Activated CD4-positive, alpha-beta T cell treated with anti-CD3 and anti-CD28 coated beads, Interleukin-2, Interleukin-4, amounts not matched to agents 100 ng/mL and 50 ng/mL, durations not matched to agents 16 hours and 8 hours (primary cell): ENCODE results near the gene CAPN7.

Experiments used
- DNase-seq: peaks from one replicate; pipeline ENCODE4 v3.0.0-alpha.2; 2020; ENCODE audit warnings: low spot score

The CAPN7 gene

DNA sequence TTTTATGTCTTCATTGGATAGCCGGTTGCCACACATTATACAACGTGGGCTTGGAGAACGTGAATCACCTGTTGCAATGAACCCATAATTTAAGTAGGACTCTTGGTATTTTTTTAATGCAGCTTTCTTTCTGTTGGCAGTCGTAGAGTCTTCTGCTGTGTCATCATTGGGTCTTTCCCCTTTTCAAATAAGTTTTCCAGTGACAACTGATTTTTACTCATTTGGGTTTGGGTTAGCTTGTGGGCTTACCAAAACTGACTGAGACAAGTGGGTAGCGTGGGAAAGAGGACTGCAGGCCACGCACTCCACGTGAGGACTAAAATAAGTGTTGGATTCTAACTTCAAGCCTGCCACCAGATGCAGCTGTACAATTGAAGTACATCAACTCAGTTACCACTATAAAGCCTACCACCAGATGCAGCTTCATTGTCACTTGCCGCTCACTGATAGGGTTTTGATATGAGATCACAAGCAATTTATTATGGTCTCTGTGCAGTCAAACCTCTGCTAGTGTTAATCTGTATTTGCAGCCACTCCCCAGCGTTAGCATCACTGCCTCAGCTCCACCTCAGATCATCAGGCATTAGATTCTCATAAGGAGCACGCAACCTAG is 6.4 kb upstream of the CAPN7 start:
- no peak for DNase-seq

DNA sequence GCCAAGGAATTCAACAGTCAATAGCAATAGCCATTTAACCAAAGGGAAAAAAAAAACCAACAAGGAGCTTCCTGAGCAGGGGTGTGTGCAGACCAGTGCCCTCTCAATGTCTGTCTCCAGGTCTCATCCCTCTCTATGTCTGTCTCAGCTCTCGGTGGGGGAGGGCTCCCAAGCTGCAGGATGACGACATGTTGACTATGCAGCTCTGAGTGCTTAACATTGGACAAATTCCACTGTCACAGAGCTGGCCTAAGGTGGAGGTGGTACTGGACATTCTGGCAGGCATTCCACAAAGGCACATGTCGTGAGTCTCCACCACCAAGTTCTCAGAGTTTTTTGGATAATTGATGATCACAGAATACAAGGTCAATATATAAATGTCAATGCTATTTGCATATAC is 2.0 kb upstream of the CAPN7 start:
- DNase-seq, result no peak

DNA sequence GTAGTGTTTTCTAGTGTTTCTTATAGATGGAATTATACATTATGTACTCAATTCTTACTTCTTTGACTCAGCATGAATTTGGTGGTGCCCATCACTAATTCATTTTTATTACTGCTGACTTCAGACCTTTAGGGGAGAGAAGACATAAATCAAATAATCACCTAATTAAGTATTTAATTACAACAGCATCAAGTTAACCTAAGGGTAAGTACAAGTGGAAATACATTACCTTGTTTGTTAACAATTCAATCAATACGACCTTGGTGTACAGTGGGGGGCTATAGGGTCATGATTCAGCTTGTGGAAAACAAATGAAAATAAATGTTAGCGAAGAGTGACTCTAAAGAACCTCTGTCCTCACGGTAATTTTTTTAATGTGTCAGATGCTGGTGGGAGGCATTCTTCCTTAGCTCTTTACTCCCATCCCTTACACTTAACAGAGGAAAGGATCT is 538 bp upstream of the CAPN7 start:
- DNase-seq, result no peak

DNA sequence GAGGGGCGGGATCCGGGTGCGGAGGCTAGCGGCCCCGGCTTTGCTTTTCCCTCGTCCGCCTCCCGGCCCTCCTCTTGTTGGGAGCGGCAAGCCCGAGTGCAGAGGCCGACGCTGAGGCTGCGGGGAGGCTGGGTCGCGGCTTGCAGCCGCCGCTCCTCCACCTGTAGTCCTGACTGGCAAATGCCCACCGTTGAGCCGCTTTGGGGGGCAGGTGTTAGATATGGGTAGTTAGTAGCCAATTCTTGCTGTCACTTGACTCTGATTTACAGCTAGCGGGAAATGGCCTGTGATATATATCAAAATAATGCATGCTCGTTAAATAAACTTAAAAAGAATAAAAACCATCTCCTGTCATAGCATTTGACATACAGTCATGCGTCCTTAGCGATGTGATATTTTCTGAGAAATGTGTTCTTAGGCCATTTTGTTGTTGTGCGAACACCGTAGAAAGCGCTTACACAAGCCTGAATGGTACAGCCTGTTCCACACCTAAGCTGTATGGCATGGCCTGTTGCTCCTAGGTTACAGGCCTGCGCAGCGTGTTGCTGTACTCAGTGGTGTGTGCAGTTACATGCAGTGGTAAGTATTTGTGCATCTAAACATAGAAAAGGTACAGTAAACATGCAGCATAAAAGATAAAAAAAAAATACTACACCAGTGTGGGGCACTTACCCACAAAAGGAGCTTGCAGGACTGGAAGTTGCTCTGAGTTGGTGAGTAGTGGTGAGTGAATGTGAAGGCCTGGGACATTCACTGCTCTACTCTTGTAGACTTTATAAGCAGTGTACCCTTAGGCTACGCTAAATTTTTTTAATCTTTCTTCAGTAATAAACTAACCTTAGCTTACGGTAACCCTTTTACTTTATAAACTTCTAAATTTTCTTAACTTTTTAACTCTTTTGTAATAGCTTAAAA is 873 bp downstream of the CAPN7 start:
- DNase-seq, result peak; percentile 33

DNA sequence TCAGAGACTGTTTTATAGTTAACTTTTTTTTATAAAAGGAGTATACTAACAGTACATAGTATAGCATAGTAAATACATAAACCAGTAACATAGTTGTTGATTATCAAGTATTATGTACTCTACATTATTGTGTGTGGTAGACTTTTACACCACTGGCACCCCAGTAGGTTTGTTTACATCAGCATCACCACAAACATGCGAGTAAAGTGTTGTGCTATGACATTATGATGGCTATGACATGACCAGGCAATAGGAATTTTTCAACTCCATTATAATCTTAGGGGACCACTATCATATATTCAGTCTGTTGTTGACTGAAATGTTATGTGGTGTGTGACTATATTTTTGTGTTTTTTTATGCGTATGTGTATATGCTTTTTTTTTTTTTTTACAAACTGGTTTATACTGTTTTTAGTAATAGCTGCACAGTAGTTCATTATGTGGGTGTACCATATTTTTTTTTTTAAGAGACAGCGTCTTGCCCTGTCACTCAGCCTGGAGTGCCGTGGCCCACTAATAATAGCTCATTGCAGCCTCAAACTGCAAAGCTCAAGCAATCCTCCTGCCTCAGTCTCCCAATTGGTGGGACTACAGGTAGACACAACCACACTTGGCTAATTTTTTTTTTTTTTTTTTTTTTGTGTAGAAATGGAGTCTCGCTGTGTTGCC is 1.9 kb downstream of the CAPN7 start:
- no peak for DNase-seq

DNA sequence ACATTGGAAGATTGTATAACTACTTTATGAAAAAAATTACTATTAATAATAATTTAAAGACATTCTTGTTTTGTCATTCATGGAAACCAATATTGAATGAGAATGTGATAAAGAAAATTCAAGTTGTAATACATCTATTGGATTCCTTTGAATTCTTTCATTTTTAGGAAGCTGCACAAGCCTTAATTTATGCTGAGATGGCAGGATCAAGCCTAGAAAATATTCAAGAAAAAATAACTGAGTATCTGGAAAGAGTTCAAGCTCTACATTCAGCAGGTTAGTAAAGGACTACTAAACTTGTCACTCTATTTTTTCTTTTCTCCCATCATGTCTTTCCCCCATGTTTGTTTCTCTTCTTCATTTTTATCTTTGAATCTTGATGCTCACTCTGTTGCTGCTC is 5.9 kb downstream of the CAPN7 start:
- no peak for DNase-seq

DNA sequence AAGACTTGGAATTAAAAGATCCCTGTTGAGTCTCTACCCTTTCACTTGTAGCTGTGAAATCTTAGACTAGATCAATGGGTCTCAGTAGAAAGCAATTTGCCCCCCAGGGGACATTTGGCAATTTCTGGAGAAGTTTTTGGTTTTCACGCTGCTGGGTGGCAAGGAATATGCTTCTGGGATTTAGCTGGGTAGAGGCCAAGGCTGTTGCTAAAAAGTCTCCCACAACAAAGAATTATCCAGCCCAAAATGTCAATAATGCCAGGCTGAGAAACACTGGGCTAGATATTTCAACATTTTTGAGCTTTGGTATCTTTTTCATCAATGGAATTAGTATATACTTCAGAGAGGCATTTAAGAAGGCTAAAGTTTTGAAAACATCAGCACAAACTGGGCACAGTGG is 8.7 kb downstream of the CAPN7 start:
- no peak for DNase-seq

DNA sequence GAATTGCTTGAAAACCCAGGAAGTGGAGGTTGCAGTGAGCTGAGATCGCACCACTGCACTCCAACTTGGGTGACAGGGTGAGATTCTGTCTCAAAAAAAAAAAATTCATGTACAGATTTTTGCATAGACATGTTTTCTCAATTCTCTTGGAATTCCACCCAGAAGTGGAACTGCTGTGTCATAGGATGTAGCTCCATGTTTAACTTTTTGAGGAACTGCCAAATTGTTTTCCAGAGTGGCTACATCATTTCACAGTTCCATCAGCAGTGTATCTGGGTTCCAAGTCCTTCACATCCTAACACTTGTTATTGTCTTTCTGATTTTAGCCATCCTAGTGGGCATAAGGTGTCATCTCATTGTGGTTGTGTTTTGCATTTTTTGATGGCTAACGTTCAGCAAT is 9.9 kb downstream of the CAPN7 start:
- no peak for DNase-seq

DNA sequence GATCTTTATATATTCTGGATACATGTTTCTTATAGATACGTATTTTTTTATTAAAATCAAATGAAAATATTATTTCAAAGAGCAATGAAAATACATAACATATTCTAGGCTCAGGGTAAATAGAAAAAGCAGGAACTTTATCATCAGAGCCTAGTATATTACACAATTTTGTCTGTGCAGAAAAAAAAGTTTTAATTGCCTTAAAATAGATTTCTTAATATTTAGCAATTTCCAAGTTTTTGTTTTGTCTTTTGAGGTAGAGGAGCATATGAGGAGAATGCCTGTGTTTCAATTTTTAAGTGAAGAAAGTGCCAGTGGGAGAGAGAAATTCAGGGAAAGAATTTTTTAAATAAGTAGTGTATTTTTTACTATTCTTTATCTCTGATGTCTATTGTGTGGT is 10.5 kb downstream of the CAPN7 start:
- no peak for DNase-seq

DNA sequence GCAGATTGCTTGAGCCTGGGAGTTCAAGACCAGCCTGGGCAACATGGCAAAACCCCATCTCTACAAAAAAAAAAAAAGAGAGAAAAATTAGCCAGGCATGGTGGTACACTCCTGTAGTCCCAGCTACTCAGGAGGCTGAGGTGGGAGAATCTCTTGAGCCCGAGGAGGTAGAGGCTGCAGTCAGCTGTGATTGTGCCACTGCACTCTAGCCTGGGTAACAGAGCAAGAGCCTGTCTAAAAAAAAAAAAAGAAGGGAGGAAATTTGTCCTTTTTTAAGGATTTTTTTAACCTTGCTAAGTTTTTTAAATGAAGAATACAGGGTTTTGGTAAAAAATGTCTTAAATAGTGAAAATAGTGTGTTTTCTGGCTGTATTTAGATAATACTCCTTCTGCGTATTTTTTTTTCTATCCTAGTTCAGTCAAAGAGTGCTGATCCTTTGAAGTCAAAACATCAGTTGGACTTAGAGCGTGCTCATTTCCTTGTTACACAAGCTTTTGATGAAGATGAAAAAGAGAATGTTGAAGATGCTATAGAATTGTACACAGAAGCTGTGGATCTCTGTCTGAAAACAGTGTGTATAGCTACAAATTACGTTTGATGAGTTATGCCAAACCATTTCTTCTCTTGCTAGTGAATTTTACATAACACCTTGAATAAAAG is 11.1 kb downstream of the CAPN7 start:
- no peak for DNase-seq

DNA sequence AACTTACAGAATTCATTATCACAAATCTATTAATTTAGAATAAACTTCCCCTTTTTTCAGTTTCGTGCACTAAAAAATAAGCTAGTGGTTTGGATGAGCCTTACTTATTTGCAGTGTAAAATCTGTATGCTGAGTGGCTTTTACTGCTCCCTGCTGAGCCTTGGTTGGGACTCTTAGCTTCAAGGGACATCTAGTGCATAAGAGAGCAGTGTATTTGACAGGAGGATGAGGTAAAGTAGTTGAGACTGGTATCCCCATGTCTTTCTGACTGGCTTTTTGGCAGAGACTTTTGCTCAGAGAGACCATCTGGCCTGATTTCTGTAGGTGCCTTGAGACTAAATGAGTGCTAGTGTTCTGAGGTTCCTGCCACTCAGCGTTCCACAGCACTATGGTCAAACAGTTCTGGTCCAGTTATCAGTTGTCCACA is 11.8 kb downstream of the CAPN7 start:
- DNase-seq, result no peak

DNA sequence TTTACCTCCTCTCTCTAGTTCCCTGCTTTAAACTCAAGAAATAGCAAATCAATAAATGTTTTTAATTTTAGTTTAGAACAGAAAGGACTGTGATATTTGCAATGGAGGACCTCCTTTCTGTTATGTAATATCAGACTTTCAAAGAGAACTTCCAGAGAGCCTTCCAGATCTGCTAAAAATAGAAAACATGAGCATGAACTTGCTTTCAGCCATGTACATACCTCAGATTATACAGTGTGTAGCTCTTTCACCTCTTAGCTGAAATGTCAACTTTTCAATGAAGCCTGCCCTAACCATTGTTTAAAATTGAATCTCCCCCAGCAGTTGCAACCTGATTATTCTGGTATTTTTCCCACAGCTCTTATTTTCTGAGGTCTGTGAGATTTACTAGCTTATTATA is 12.6 kb downstream of the CAPN7 start:
- DNase-seq, result no peak

DNA sequence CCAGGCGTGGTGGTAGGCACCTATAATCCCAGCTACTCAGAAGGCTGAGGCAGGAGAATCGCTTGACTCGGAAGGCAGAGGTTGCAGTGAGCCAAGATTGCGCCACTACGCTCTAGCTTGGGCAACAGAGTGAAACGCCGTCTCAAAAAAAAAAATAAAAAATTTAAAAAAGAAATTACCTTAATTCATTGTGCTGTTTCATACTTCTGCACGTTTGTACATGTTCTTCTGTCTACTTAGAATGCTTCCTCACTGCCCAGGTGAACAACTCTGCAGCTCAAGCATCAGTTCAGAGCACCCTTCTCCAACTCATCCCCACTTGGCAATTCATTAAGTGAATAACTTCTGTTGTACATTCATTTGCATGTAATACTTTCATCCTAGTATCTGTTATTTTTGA is 14.0 kb downstream of the CAPN7 start:
- DNase-seq, result no peak

DNA sequence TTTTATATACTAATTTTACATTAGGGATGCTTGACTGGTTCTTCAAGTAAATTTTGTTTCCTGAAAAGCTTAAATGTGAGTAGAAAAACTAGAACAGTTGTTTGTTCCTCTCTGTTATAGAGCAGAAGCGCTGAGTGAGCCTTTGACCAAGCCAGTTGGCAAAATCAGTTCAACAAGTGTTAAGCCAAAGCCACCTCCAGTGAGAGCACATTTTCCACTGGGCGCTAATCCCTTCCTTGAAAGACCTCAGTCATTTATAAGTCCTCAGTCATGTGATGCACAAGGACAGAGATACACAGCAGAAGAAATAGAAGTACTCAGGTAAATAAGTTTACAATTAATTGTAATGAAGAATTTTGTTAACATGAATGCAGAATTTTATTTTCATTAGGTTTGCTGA is 14.6 kb downstream of the CAPN7 start:
- DNase-seq, result no peak

DNA sequence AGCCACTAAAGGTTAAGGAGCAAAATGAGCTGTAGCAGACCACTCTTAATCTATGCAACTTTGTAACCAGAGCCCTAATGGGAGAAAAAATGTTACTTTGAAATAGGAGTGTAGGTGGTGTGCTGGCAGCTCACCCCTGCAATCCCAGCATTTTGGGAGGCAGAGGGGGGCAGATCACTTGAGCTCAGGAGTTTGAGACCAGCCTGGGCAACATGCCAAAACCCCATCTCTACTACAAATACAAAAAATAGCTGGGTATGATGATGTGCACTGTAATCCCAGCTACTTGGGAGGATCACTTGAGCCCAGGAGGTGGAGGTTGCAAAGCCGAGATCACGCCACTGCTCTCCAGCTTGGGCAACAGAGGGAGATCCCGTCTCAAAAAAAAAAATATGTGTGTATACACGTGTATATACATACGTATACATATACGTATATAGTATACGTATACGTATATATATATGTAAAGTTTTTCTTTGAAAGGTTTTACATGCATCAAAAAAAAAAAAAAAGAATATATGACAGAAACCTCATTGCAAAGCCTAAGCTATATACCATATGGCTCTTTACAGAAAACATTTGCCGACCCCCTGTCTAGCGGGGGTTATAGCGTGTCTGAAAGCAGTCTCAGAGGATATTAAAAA is 15.7 kb downstream of the CAPN7 start:
- DNase-seq, result no peak

DNA sequence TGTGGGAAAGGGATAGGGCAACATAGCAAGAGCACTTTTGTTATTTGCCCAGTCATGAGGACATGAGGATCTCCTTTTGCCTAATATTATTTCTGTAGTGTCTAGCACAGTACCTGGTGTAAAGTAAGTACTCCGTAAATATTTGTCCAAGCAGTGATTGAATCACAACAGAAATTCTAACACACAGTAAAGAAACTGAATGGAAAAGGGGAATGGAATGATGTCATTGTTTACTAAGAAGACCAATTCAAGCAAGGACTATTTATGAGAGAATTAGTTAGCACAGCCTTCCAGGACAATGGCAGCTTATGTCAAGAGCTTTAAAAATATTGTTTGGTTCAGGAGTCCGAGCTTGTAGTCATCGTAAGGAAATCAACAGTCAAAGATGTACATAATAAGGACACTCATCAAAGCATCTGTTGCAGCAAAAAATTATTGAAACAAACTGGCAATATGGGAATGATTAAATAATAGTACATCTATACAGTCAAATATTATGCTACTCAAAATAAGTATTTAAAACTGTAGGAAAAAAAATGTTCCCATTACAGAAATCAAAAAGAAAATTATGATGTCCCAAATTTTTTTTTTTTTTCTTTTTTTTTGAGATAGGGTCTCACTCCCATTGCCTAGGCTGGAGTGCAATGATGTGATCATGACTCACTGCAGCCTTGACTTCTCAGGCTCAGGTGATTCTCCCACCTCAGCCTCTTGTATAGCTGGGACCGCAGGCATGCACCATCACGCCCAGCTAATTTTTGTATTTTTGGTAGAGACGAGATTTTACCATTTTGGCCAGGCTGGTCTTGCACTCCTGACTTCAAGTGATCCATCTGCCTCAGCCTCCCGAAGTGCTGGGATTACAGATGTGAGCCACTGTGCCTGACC is 17.9 kb downstream of the CAPN7 start:
- no peak for DNase-seq

DNA sequence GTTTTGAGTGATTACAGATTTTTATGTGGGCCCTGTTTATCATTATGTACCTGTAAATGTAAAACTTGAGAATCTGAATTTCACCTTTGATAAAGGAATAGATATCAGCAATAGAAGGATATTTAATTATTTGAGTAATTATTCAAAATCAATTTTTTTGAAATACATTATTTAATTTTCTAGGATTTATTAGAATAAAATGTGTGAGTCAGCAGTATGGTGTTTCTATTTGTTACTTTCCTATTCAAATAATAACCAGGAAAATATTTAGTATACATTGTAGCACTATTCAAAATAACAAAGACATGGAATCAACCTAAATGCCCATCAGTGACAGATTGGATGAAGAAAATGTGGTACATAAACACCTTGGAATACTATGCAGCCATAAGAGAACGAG is 22.1 kb downstream of the CAPN7 start:
- no peak for DNase-seq

DNA sequence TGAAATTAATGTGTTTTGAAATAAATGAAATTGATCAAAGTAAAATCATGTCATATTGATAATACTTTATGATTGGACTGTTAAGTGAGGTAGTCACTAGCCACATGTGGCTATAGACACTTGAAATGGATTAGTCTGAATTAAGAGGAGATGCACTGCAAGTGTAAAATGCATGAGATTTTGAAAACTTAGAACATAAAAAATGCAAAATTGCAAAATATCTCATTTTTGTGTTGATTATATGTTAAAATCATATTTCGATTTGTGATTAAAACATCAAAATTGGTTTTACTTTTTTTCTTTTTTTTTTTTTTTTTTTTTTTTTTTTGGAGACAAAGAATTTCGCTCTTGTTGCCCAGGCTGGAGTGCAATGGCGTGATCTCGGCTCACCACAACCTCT is 23.2 kb downstream of the CAPN7 start:
- DNase-seq, result no peak

DNA sequence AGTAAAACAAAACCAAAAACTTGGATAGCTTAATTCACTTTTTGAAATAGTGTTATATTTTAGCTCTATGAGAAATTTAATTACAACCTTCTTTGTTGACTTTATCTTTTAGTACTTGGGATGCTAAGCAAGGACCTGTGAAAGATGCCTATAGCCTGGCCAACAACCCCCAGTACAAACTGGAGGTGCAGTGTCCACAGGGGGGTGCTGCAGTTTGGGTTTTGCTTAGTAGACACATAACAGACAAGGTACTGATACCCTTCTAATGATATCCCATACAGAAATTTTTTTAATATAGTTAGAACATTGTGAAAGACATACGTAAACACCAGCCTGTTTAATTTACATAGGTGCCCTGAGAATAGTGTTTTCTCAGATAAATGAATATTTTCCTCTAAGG is 35.3 kb downstream of the CAPN7 start:
- DNase-seq, result peak; percentile 27

DNA sequence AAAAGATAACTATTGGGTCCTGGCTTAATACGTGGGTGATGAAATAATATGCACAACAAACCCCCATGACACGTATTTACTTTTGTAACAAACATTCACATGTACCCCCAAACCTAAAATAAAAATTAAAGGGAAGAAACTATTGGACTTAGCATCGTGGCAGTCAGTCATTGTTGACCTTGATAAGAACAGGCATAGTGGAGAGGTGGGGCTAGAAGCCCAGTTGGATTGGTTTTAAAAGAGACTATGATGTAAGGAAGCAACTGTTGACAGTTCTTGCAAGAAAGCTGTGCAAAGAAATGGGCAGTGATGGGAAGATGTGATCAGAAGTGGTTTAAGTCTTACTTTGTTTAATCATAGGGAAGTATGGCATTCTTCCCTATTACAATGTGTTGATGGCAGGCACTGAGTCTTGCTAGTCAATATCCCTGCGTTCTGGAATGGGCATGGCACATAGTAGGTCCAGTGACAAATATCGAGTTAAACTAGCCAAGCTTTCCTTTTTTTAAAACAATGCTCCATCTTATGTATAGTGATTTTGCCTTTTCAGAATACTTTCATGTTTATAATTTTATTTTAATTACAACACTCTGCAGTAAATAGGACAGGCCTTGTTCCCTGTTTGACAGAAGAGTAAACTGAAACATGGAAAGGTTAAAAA is 37.9 kb downstream of the CAPN7 start:
- DNase-seq, result no peak
